GM18909 (cell line): ENCODE results near the gene CAMTA1.
"Not testable (repeated sequence)": the region's sequence is repeated elsewhere in the genome, so short reads cannot be mapped to it uniquely, and the experiment has no call there.

ENCODE experiments used
- ATAC-seq: cut with Tn5 transposase; IDR thresholded peaks from one replicate; pipeline ENCODE4 v1.9.1; 2021; ENCODE audit warnings: mild to moderate bottlenecking; ENCODE audit not compliant: unreplicated experiment, poor library complexity

CAMTA1 gene, protein sequence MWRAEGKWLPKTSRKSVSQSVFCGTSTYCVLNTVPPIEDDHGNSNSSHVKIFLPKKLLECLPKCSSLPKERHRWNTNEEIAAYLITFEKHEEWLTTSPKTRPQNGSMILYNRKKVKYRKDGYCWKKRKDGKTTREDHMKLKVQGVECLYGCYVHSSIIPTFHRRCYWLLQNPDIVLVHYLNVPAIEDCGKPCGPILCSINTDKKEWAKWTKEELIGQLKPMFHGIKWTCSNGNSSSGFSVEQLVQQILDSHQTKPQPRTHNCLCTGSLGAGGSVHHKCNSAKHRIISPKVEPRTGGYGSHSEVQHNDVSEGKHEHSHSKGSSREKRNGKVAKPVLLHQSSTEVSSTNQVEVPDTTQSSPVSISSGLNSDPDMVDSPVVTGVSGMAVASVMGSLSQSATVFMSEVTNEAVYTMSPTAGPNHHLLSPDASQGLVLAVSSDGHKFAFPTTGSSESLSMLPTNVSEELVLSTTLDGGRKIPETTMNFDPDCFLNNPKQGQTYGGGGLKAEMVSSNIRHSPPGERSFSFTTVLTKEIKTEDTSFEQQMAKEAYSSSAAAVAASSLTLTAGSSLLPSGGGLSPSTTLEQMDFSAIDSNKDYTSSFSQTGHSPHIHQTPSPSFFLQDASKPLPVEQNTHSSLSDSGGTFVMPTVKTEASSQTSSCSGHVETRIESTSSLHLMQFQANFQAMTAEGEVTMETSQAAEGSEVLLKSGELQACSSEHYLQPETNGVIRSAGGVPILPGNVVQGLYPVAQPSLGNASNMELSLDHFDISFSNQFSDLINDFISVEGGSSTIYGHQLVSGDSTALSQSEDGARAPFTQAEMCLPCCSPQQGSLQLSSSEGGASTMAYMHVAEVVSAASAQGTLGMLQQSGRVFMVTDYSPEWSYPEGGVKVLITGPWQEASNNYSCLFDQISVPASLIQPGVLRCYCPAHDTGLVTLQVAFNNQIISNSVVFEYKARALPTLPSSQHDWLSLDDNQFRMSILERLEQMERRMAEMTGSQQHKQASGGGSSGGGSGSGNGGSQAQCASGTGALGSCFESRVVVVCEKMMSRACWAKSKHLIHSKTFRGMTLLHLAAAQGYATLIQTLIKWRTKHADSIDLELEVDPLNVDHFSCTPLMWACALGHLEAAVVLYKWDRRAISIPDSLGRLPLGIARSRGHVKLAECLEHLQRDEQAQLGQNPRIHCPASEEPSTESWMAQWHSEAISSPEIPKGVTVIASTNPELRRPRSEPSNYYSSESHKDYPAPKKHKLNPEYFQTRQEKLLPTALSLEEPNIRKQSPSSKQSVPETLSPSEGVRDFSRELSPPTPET (N-terminal part only)

DNA sequence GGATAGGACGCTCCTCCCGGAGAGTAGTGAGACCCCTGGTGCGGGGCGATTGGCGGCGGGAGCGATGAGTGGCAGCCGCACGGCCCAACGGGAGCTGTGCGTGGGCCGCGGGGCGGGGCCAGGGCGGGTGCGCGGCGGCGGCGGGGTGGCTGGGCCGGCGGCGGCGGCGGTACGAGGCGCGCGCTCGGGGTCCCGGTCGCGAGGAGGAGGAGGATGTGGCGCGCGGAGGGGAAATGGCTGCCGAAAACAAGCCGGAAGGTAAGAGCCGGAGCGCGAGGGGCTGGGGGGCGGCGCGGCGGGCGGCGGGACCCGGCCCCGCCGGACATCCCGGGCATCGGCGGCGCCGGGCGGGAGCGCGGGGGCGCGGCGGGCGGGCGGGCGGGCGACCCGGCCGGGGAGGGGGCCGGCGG is at the start of gene CAMTA1:
TSS of gene CAMTA1 (plus strand) at position 137 of the 410 bp plus-strand sequence. CDS start at position 214, 77 bp downstream.
- ATAC-seq, result peak; percentile 78

DNA sequence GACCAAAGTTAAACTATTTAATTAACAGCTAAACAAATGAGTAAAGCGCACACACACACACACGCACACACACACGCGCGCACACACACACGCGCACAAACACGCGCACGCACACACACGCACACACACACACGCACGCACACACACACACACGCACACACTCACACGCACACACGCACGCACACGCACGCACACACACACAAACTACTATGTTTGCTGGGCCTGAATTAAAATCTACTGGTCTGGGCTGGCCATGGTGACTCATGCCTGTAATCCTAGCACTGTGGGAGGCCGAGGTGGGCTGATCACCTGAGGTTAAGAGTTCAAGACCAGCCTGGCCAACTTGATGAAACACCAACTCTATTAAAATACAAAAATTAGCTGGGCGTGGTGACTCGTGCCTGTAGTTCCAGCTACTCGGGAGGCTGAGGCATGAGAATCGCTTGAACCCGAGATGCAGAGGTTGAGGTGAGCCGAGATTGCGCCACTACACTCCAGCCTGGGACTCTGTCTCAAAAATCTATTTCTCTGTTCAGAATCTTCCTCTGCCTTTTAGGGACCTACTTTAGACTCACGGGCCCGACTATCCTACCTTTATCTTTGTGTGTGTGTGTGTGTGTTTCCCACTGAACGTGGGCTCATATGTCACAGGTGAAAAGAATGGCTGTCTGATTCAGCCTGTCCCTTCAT is 46.1 kb upstream of the CAMTA1 start:
- no peak for ATAC-seq

DNA sequence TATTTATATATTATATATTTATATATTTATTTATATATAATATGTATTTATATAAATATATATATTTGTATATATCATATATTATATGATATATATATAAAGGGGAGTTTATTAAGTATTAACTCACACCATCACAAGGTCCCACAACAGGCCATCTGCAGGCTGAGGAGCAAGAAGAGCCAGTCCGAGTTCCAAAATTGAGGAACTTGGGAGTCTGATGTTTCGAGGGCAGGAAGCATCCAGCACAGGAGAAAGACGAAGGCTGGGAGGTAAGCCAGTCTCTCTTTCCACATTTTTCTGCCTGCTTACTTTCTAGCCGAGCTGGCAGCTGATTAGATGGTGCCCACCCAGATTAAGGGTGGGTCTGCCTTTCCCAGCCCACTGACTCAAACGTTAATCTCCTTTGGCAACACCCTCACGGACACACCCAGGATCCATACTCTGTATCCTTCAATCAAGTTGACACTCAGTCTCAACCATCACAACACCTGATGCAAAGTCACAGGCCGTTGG is 42.5 kb upstream of the CAMTA1 start:
- ATAC-seq, result not testable (repeated sequence)

DNA sequence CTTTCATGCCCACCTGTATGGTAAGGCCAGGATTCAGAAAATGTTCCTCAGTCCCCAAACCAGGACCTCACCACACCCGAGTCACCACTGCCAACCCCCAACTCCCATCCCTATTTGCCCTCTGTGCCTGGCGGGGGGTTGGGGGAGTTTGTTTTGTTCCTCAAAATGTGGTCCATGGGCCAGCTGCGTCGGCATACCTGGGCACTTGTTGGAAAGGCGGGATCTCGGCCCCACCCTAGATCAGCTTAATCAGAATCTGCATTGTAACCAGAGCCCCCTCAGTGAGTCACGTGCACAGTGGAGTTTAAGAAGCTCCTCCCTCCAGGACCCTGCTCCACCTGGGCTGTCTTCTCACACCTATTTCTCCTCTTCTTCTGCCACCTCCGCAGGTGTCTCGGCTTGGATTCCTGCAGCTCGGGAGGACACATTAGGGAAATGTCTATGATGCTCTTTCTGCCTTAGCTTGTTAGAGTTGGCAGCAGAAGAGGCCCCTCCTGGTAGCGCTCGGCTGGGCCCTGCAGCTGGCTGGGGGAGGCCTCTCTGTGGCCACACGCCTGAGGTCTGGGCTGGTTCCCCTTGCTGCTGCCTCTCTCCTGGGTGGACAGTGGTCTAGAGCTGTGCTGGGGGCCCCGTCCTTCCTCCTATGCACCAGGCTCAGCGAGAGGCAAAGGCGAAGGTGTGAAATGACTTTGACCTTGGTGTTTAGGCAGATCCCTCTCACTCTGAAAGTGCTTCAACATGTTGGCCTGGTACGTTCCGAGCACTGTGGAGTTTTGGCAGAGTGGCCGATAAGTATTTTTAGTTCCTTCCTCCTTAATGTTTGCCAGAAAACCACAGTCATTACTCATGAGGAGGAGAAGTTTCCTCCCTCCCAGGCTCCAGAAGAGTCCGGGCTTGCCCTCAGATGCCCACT is 41.8 kb upstream of the CAMTA1 start:
- peak; percentile 51 for ATAC-seq

DNA sequence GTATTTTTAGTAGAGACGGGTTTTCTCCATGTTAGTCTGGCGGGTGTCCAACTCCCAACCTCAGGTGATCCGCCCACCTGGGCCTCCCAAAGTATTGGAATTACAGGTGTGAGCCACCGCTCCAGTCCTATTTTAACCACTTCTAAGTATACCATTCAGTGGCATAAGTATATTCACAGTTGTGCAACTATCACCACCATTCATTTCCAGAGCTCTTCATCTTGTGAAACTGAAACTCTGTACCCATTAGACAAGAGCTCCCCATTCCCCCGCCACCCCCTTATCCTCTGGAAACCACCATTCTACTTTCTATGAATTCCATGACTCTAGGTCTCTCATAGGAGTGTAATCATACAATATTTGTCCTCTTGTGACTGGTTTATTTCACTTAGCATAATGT is 40.2 kb upstream of the CAMTA1 start:
- ATAC-seq, result no peak

DNA sequence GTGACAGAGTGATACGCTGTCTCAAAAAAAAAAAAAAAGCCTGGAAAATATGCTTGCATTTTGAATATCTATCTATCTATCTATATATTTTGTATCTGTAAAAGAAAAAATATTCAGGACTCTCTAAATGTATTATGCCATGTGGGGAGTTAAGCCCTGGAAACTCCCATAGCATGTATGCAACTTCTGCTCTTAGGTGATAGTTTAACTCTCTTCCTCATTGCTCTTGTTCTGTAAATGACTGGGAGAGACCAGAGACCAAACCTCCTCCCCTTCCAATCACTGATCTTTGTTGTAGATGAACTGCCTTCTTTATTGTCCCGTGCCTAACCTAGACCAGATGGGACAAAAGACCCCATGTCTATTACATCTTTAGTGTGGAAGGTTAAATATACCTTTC is 37.6 kb upstream of the CAMTA1 start:
- ATAC-seq, result no peak

DNA sequence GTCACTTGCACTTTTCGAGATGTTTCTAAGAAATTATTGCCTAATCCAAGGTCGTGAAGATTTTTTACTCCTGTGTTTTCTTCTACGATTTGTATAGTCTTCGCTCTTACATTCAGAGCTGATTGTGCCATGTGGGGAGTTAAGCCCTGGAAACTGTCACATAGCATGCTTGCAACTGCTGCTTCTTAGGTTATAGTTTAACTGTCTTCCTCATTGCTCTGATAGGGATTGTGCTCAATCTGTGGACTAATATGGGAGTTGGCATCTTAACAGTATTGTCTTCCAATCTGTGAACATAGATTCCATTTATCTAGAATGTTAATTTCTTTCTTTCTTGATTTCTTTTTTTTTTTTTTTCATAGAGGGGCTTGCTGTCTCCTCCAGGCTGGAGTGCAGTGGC is 34.8 kb upstream of the CAMTA1 start:
- ATAC-seq, result no peak

DNA sequence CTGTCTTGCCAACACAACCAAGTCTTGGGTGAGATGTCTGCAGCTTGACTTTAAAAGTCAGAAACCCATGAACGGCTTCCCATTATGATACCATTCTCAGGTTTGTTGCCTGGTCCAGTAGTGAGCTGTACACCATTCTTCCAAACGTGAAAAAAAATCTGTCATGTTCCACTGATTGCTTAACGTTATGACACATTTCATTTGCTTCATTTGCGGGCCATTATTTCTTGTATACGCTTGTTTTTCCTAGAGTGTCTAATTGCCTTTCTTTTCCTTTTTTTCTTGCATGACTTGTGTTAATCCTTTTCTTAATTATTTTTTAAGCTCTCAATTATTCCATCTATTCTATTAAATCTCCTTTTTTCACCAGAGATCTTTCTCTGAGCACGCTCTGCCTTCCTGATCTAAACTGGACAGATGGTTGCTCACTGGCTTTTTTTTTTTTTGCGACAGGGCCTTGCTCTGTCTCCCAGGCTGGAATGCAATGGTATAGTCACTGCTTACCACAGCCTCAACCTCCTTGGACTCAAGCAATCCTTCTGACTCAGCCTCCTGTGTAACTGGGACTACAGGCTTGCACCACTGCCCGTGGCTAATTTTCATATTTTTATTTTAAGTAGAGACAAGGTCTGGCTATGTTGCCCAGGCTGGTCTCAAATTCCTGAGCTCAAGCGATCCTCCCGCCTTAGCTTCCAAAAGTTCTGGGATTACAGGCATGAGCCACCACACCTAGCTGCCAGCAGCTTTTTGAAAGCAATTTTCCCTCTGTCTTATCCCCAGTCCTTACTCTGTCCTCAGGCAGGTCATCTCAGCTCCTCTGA is 31.7 kb upstream of the CAMTA1 start:
- no peak for ATAC-seq

DNA sequence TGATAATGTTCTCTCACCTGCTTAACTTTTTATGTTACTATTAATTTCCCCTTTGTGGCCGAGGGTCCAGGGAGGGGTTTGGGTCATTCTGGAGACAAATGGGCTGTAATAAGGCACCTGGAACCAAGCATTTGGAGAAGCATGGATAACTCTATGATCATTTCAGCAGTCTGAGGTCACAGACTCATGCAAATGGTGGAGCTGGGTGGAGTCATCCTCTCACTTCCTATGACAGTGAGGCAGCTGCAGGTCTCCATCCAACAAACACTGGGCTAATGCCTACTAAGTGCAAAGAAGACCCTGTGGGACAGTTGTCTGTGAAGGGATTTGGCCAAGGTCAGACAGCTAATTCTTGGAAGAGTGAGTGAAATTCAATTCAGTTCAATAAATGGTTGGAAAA is 28.8 kb upstream of the CAMTA1 start:
- ATAC-seq, result no peak

DNA sequence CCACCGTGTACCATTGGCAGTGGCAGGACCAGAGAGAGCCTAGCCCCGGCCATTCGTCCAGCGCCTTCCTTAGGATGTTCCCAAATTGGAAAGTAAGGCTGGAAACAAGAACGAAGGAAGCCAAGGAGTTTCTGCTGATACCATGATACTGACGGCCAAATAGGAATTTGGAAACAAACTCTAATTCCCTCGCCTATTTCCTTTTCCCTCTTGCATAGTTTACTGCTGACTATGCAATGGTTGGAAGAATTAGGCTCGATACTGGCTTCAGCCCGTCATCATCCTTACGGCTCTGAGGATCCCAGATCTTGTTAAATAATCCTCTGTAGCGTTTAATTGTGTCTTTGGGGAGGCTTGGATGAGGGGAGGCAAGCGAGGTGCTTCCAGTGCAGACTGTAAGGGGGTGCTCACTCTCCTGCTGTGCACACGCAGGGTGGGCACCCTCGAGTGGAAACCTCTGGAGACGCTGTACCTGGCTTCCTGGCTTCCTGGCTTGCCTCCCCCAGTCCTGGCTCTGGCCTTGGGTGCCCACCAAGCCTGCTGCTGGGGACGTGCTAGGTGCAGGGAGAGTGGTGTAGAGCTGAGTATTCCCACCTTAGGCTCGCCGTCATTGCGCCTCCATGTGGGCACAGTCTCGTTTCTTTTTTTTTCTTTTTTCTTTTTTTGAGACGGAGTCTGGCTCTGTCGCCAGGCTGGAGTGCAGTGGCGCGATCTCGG is 27.4 kb upstream of the CAMTA1 start:
- ATAC-seq, result no peak

DNA sequence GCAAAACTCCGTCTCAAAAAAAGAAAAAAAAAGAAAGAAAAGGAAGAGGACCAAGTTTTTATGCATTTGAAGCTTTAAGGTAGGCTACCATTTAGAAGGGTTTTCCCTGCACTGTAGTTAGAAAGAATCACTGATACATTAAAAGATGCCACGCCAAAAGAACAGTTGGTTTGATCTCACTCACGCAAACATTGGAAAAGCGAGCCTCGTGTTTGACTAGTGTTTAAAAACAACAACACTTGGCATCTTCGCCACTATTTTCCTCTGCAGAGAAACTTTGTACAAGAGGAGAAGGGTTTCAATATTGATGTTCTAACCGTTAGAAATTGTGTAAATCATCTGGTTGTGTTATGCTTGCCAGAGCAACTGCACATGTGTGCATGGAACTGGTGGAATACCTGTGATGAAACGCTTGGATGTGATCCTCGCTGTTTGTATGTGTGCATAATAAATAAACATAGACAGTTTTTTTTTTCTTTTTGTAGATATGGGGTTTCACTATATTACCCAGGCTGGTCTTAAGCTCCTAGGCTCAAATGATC is 24.0 kb upstream of the CAMTA1 start:
- ATAC-seq, result no peak

DNA sequence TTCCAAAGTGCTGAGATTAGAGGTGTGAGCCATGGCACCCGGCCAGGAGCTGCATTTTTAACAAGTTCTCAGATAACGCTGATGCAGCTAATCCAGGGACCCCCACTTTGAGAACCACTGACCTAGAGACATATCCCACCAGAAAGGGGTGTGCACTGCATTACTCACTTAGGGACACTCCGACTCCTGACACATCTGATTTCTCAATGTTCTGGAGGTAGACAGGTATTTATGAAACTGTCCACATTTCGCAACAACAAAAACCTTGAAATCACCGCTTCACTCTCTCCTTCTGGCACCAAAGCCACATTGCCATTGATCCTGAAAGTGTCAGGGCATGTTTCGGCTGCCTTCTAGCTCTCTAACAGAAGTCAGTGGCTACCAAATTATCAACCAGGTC is 23.2 kb upstream of the CAMTA1 start:
- ATAC-seq, result no peak

DNA sequence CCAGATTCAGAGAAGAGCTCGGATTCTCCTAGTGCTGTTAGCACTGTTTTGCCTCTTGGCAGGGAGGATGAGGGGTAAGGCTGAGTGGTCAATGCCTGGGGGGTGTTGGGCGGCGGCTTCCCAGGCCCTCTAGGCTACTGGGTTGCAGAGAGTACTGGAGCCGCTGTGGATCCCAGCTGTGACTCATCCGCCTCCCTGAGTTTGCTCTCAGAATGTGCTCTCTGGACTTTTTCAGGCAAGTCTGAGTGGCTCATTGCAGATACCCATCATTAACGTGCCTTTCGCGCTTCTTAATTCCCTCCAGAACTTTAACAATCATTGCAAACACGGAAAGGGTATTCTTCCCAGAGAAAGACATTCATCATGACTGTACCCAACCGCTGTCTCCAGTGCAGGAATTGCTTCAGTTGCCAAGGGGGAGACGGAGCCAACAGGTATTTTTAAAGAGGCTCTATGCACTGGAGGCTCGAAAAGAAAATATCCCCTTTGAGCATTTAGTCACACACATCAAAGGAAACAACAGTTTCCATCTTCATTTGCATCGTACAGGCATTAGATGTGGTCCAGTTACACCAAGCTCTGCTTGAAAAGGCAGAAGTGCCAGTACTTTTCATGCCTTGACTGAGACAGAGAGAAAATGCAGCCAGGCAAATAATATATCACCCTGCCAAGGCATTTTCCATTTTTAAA is 14.4 kb upstream of the CAMTA1 start:
- no peak for ATAC-seq

DNA sequence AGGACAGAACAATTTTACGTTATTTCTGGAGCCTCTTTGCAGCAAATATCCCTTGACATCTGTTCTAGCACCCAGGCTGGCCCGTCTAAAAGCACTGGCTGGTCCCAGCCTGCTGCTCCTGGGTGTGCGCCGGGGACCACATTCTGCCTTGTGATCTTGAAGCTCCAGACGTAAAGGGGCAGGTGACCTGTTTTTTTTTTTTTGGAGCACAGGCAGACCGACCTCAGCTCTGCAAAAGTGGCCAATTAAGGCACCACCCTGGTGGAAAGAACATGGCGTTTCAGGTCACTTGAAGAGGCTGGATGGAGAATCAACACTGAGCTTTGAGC is 13.8 kb upstream of the CAMTA1 start:
- no peak for ATAC-seq

DNA sequence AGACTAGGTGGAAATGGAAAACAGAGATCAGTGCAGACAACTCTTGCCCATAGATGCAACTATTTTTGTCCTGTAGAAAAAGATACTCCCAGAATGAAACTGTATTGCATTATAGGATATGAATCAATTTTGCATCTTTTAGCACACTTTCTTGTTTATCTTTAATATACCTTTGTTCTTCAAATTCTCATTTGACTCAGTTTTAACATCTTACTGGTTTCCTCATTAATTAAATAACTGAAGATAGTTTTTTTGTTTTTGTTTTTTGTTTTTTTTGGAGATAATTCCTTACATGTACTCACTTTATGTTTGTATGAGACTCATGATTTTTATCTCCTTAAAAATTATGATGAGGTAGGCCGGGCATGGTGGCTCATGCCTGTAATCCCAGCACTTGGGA is 10.9 kb upstream of the CAMTA1 start:
- no peak for ATAC-seq

DNA sequence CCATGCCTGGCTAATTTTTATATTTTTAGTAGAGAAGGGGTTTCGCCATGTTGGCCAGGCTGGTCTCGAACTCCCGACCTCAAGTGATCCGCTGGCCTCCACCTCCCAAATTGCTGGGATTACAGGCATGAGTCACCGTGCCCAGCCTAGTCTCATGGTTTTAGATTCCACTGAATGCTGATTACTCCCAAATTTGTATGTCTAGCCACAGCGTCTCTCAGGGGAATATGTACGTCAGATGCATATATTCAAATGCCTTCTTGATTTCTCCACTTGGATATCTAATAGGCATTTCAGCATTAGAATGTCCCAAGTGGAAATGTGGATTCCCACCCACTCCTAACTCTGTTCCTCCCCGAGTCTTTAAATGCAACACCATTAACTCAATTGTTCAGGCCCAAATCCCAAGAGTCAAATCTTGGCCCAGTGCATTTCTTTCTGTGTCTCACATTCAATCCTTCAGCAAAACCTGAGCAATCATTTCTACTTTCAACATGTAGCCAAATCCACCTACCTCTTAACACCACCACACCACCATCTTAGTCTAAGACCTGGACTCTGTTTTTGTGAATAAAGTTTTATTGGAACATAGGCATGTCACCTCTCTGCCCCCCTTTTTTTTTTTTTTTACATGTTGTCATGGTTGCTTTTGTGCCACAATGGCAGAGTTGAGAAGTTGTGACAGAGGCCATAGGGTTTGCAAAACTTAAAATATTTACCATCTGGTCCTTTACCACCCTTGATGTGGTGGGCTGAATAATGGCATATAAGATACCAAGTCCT is 9.8 kb upstream of the CAMTA1 start:
- no peak for ATAC-seq
